NCI-H748 treated with DMSO at 0.1 percent for 48 hours (cell line): Measurements from ENCODE around the gene VPS4B.

Experiments used
- DNase-seq: peaks from one replicate; lab custom pipeline; 2025; lab: John Stamatoyannopoulos, UW

VPS4B gene

GRCh38 chr18:63430526-63430925, 8.2 kb upstream of the VPS4B start:
- no peak for DNase-seq

- DNase-seq, result no peak
These were observed 5.3 kb upstream of the VPS4B start for GRCh38 chr18:63427558-63427957.

GRCh38 chr18:63422864-63423304, 608 bp upstream of the VPS4B start:
- no peak for DNase-seq

- peak; percentile 14 for DNase-seq
These were observed 762 bp downstream of the VPS4B start for GRCh38 chr18:63421514-63421913.

GRCh38 chr18:63412953-63413352, 9.3 kb downstream of the VPS4B start:
- DNase-seq, result no peak

- no peak for DNase-seq
These were observed 11.5 kb downstream of the VPS4B start for GRCh38 chr18:63410792-63411191.

GRCh38 chr18:63409301-63409700, 13.0 kb downstream of the VPS4B start:
- DNase-seq, result no peak

GRCh38 chr18:63407734-63408133, 14.5 kb downstream of the VPS4B start:
- DNase-seq, result no peak

GRCh38 chr18:63405986-63406385, 16.3 kb downstream of the VPS4B start:
- no peak for DNase-seq

- DNase-seq, result no peak
These were observed 19.8 kb downstream of the VPS4B start for GRCh38 chr18:63402246-63403162.

- DNase-seq, result no peak
These were observed 23.0 kb downstream of the VPS4B start for GRCh38 chr18:63399300-63399699.

- no peak for DNase-seq
These were observed 24.9 kb downstream of the VPS4B start for GRCh38 chr18:63397349-63397748.

- DNase-seq, result no peak
These were observed 26.8 kb downstream of the VPS4B start for GRCh38 chr18:63395503-63395902.

- no peak for DNase-seq
These were observed 27.3 kb downstream of the VPS4B start for GRCh38 chr18:63394954-63395353.

- no peak for DNase-seq
These were observed 34.4 kb downstream of the VPS4B start for GRCh38 chr18:63387861-63388260.

GRCh38 chr18:63382843-63383242, 39.4 kb downstream of the VPS4B start:
- DNase-seq, result no peak

GRCh38 chr18:63379639-63379962, 42.7 kb downstream of the VPS4B start:
- DNase-seq, result no peak

GRCh38 chr18:63378919-63379638, 43.2 kb downstream of the VPS4B start:
- DNase-seq, result no peak

GRCh38 chr18:63377275-63377980, 44.8 kb downstream of the VPS4B start:
- no peak for DNase-seq

- no peak for DNase-seq
These were observed 45.7 kb downstream of the VPS4B start for GRCh38 chr18:63376538-63376937.

- no peak for DNase-seq
These were observed 47.7 kb downstream of the VPS4B start for GRCh38 chr18:63374540-63374939.

- DNase-seq, result no peak
These were observed 49.1 kb downstream of the VPS4B start for GRCh38 chr18:63373161-63373560.

GRCh38 chr18:63368611-63369010, 53.7 kb downstream of the VPS4B start:
- DNase-seq, result no peak
